ENCODE measurements around the gene IL1RAPL1. TPM values are rescaled to one million over a fixed set of nuclear protein-coding genes. Genes with fewer than 3 reads are reported as not detected.

IL1RAPL1 gene
- total RNA-seq, 2 experiments from 2014 or later: not detected

DNA sequence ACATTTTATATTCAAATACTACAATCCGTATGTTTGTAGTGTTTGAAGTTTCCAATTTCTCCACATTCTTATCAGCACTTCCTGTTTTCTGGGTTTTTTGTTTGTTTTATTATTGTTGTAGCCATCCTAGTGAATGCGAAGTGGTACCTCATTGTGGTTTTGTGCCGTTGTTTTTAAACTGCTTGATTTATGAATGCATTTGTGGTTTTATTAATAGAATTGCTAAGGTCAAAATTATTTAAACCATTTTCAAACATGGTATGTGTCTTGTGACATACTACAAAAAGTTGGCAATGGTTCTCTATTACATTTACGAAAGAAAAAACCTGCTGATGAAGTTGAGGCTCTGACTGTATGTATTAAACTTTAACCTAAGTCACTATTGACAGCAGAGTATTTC lies 848.1 kb downstream of the IL1RAPL1 start:
- DNase-seq (no peak), ATAC-seq (ENCODE audit: poor library complexity) (no peak)
- H3K36me3 ChIP-seq (ENCODE audit: insufficient read depth, low read length): no peaks in the 10 kb centered on the region
- Mint-ChIP-seq H3K36me3 (ENCODE audit: low read depth) (no peaks in the 10 kb centered on the region), H3K4me1 (ENCODE audit: low read depth) (no peaks in the 10 kb centered on the region), H3K4me3 (no peak overlapping the region), H3K27me3 (no peaks in the 10 kb centered on the region), H3K9me3 (no peaks in the 10 kb centered on the region), H3K27ac (no peak overlapping the region)
- intact Hi-C loops (cut with DNase I, micrococcal nuclease): no loop called here
- H3K27me3 ChIP-seq (ENCODE audit: control insufficient read depth in 1 of 2, insufficient read depth in 2 of 2, low read length in 2 of 2): no peaks in the 10 kb centered on the region
- ChIA-PET POLR2A (no interaction called here), CTCF (no interaction called here)
- H3K4me3 ChIP-seq (ENCODE audit: low read length): no peak overlapping the region
- TF ChIP-seq, protein P1, sequence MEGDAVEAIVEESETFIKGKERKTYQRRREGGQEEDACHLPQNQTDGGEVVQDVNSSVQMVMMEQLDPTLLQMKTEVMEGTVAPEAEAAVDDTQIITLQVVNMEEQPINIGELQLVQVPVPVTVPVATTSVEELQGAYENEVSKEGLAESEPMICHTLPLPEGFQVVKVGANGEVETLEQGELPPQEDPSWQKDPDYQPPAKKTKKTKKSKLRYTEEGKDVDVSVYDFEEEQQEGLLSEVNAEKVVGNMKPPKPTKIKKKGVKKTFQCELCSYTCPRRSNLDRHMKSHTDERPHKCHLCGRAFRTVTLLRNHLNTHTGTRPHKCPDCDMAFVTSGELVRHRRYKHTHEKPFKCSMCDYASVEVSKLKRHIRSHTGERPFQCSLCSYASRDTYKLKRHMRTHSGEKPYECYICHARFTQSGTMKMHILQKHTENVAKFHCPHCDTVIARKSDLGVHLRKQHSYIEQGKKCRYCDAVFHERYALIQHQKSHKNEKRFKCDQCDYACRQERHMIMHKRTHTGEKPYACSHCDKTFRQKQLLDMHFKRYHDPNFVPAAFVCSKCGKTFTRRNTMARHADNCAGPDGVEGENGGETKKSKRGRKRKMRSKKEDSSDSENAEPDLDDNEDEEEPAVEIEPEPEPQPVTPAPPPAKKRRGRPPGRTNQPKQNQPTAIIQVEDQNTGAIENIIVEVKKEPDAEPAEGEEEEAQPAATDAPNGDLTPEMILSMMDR (IDR thresholded peaks at IDR 0.05): no peak
- no peaks in the 10 kb centered on the region for H3K4me1 ChIP-seq (ENCODE audit: insufficient read depth, low read length)
- no peak overlapping the region for H3K27ac ChIP-seq (ENCODE audit: low read depth in 1 of 2, low read length in 2 of 2)
- H3K9me3 ChIP-seq (ENCODE audit: control insufficient read depth in 1 of 2, insufficient read depth in 1 of 2, low read length in 2 of 2): no peaks in the 10 kb centered on the region

DNA sequence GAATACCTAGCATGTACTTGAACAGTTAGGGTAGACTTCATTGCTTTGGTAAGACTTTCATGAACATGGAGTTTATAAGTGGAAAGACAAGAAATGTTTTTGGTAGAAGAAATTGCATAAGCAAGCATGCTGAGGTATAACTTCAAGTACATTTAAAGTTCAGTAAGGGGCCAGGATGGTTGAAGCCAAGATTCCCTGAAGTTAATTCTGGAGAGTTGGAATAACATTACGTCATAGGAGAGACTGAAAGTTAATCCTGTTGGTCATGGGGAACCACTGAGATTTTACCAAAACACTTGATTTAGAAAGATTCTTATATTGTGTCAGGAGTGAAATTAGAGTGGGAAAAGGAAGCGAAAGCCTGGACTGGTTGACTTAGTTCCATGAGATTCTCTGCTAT lies 860.6 kb downstream of the IL1RAPL1 start:
- Histone ChIP-seq H3K4me3 (ENCODE audit: low read length) (no peak overlapping the region), H3K36me3 (ENCODE audit: insufficient read depth, low read length) (no peaks in the 10 kb centered on the region), H3K27me3 (ENCODE audit: control insufficient read depth in 1 of 2, insufficient read depth in 2 of 2, low read length in 2 of 2) (no peaks in the 10 kb centered on the region), H3K27ac (ENCODE audit: low read depth in 1 of 2, low read length in 2 of 2) (no peak overlapping the region), H3K4me1 (ENCODE audit: insufficient read depth, low read length) (no peaks in the 10 kb centered on the region), H3K9me3 (ENCODE audit: control insufficient read depth in 1 of 2, insufficient read depth in 1 of 2, low read length in 2 of 2) (no peaks in the 10 kb centered on the region)
- ATAC-seq (ENCODE audit: poor library complexity) (no peak), DNase-seq (no peak)
- no peak overlapping the region for H3K4me3 Mint-ChIP-seq
- POLR2A ChIA-PET: no interaction called here
- H3K27ac Mint-ChIP-seq: no peak overlapping the region
- H3K4me1 Mint-ChIP-seq (ENCODE audit: low read depth): no peaks in the 10 kb centered on the region
- intact Hi-C loops (cut with DNase I, micrococcal nuclease): no loop called here
- CTCF ChIA-PET: no interaction called here
- TF ChIP-seq, protein P1 (IDR thresholded peaks at IDR 0.05): no peak
- H3K27me3 Mint-ChIP-seq: no peaks in the 10 kb centered on the region
- H3K36me3 Mint-ChIP-seq (ENCODE audit: low read depth): no peaks in the 10 kb centered on the region
- H3K9me3 Mint-ChIP-seq: no peaks in the 10 kb centered on the region

DNA sequence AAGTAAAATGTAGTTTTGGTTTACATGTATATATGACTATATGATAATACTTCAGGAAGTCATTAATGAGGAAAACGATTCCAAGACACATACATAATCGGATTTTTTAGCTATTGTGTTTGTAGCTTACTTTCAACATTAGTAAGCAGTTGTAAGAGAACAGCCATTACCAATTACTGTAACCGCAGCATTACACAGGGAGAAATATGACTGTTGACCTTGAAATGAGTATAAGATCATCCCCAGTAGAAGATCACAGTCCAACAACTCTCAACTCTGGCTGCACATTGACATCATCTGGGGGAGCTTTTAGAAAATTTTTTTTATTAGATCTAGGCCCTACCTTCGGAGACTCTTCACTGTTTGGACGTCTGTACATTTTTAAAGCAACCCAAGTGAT lies 866.1 kb downstream of the IL1RAPL1 start:
- ATAC-seq (ENCODE audit: poor library complexity) (no peak), DNase-seq (no peak)
- TF ChIP-seq, protein P1 (IDR thresholded peaks at IDR 0.05): no peak
- Mint-ChIP-seq H3K4me3 (no peak overlapping the region), H3K4me1 (ENCODE audit: low read depth) (no peaks in the 10 kb centered on the region), H3K36me3 (ENCODE audit: low read depth) (no peaks in the 10 kb centered on the region), H3K27me3 (no peaks in the 10 kb centered on the region), H3K27ac (no peak overlapping the region), H3K9me3 (peaks cover 3% of the 10 kb centered on the region)
- Histone ChIP-seq H3K36me3 (ENCODE audit: insufficient read depth, low read length) (no peaks in the 10 kb centered on the region), H3K27me3 (ENCODE audit: control insufficient read depth in 1 of 2, insufficient read depth in 2 of 2, low read length in 2 of 2) (no peaks in the 10 kb centered on the region), H3K4me3 (ENCODE audit: low read length) (no peak overlapping the region), H3K27ac (ENCODE audit: low read depth in 1 of 2, low read length in 2 of 2) (no peak overlapping the region), H3K4me1 (ENCODE audit: insufficient read depth, low read length) (no peaks in the 10 kb centered on the region), H3K9me3 (ENCODE audit: control insufficient read depth in 1 of 2, insufficient read depth in 1 of 2, low read length in 2 of 2) (no peaks in the 10 kb centered on the region)
- intact Hi-C loops (cut with DNase I, micrococcal nuclease): no loop called here
- ChIA-PET CTCF (no interaction called here), POLR2A (no interaction called here)

Measured in CD4-positive, alpha-beta T cell (primary cell).